ENCODE data around the gene ABCB8.

ABCB8 gene

GRCh38 chr7:151028131-151028947 lies at the start of gene ABCB8:
TSS of gene ABCB8 (plus strand) at chr7:151028450. CDS start at chr7:151028516, 66 bp downstream.
- DNase-seq: peak; percentile 100

GRCh38 chr7:150979713-150980390 lies 48.4 kb upstream of the ABCB8 start:
- no peak for DNase-seq

- DNase-seq: peak; percentile 39
These were observed 47.6 kb upstream of the ABCB8 start for GRCh38 chr7:150980663-150981062.

- no peak for DNase-seq
These were observed 46.6 kb upstream of the ABCB8 start for GRCh38 chr7:150981644-150982043.

- no peak for DNase-seq
These were observed 45.9 kb upstream of the ABCB8 start for GRCh38 chr7:150982351-150982750.

- DNase-seq: no peak
These were observed 44.3 kb upstream of the ABCB8 start for GRCh38 chr7:150983893-150984368.

GRCh38 chr7:150986099-150986512 lies 42.1 kb upstream of the ABCB8 start:
- DNase-seq: peak; percentile 82

- DNase-seq: no peak
These were observed 41.7 kb upstream of the ABCB8 start for GRCh38 chr7:150986556-150986955.

GRCh38 chr7:150988230-150989226 lies 39.7 kb upstream of the ABCB8 start:
- DNase-seq: peak; percentile 93

- DNase-seq: no peak
These were observed 38.8 kb upstream of the ABCB8 start for GRCh38 chr7:150989456-150989855.

GRCh38 chr7:150990416-150991186 lies 37.6 kb upstream of the ABCB8 start, which contains the start of gene NOS3:
TSS of gene NOS3 (plus strand) at chr7:150991017. CDS start at chr7:150993804, 2,787 bp downstream.
- no peak for DNase-seq

- DNase-seq: no peak
These were observed 36.1 kb upstream of the ABCB8 start for GRCh38 chr7:150992051-150992640.

GRCh38 chr7:150992833-150993302 lies 35.4 kb upstream of the ABCB8 start:
- peak; percentile 74 for DNase-seq

- no peak for DNase-seq
These were observed 34.7 kb upstream of the ABCB8 start for GRCh38 chr7:150993511-150993910.

- DNase-seq: no peak
These were observed 34.0 kb upstream of the ABCB8 start for GRCh38 chr7:150994141-150994837.

- DNase-seq: no peak
These were observed 33.3 kb upstream of the ABCB8 start for GRCh38 chr7:150994838-150995510.

GRCh38 chr7:150996376-150997074 lies 31.7 kb upstream of the ABCB8 start:
- no peak for DNase-seq

- no peak for DNase-seq
These were observed 31.2 kb upstream of the ABCB8 start for GRCh38 chr7:150997075-150997511.

- no peak for DNase-seq
These were observed 30.4 kb upstream of the ABCB8 start for GRCh38 chr7:150997817-150998216.

Measured in retina (tissue), 1 donor.